GM18526 (cell line): ENCODE data around the gene BLM.

Experiments used
- POLR2A ChIP-seq: IDR thresholded peaks from 3 replicates; pipeline ENCODE4 v1.6.1; 2011; ENCODE audit not compliant: insufficient read length; ENCODE audit errors: extremely low read depth

The BLM gene

DNA sequence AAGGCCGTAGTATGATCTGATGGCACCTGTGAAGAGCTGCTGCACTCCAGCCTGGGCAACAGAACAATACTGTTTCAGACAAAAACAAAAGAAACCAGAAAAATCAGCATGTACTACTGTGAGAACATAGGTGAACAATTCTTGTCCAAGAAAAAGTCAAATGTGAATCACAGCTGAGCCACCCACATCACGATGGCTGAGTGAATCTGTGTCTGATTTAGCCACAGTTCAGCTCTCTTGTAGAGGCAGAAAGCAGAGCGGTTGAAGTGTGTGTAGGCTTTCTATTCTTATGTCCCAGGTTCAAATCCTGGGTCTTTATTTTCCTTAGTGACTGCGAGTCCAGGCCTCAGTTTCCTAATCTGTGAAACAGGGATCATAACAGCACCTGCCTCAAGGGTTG, 146.8 kb downstream of the BLM start:
- no peak for TF ChIP-seq POLR2A

- no peak for TF ChIP-seq POLR2A
Measured at GRCh38 chr15:90864507-90864906, 147.4 kb downstream of the BLM start.

DNA sequence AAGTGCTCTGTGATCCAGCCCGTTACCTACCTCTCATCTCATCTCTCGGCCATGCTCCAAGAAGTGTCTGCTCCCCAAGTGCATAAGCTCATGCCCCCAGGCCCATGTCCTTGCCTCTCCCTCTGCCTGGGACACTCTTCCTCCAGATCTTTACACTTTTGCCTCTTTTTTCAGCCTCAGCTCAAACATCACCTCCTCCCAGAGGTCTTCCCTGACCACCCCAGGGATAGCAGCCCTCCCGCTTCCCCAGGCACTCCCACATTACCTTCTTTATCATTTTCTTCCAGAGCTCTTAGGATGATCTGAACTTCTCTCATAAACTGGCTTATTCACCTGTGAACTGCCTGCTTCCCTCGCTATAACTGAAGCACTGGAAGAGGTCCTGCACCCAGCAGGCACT, 148.6 kb downstream of the BLM start:
- no peak for TF ChIP-seq POLR2A
